Endothelial cell of umbilical vein (primary cell): ENCODE data around the gene NEK8. TPM values are rescaled to one million over a fixed set of nuclear protein-coding genes. Genes with fewer than 3 reads are reported as not detected.

Experiments used
- BruUV-seq: library from RNA; stranded (reverse); fragments of 400-500 nt; replicated peaks from 2 replicates; lab custom pipeline; 2021; lab: Mats Ljungman, UMichigan
- CTCF ChIA-PET: fragments of 300-600, 350-600 bp; sonication (Branson Sonifier 250); formaldehyde crosslinking; loops from one replicate; lab custom pipeline; 2021; ENCODE audit warnings: antibody characterized with exemption, inconsistent platforms; lab: Charles Lee
- POLR2A ChIA-PET: fragments of 300-600, 350-600 bp; sonication (Branson Sonifier 250); formaldehyde crosslinking; loops from one replicate; lab custom pipeline; 2021; ENCODE audit warnings: antibody characterized with exemption, inconsistent platforms; lab: Charles Lee
- DNase-seq: peaks from one replicate; pipeline ENCODE4 v3.0.0-alpha.2; 2011; ENCODE audit warnings: low read depth, low spot score
- FAIRE-seq: peaks from 2 replicates; lab custom pipeline; 2011; peaks lifted over from hg19 to GRCh38; lab: Jason Lieb, UNC
- H2AFZ ChIP-seq: 2 replicates; pipeline ENCODE4 v1.6.0; 2012; ENCODE audit warnings: low read depth, low read length, control low read depth, inconsistent platforms
- H3K27ac ChIP-seq: 2 replicates; pipeline ENCODE4 v1.5.1; 2011; ENCODE audit warnings: low read depth, mild to moderate bottlenecking, control low read depth, low read length, moderate library complexity; ENCODE audit not compliant: insufficient read depth
- H3K27me3 ChIP-seq, 2 experiments: 2 replicates each; pipeline versions ENCODE4 v1.6.0 to v1.6.1; 2011; ENCODE audit warnings: low read length in 2 of 2, mixed read lengths in 1 of 2; ENCODE audit not compliant: control insufficient read depth in 2 of 2, insufficient read depth in 2 of 2
- H3K36me3 ChIP-seq, 2 experiments: 2 replicates in 1 of 2; 3 replicates in 1 of 2; pipeline ENCODE4 v1.5.1; 2011; ENCODE audit warnings: low read length in 2 of 2, mild to moderate bottlenecking in 1 of 2, moderate library complexity in 1 of 2; ENCODE audit not compliant: control insufficient read depth in 2 of 2, insufficient read depth in 2 of 2; ENCODE audit errors: extremely low read depth in 1 of 2
- H3K4me1 ChIP-seq: 3 replicates; pipeline ENCODE4 v1.5.1; 2011; ENCODE audit warnings: mild to moderate bottlenecking, low read length; ENCODE audit not compliant: control insufficient read depth, insufficient read depth; ENCODE audit errors: extremely low read depth
- H3K4me2 ChIP-seq: 2 replicates; pipeline ENCODE4 v1.6.1; 2011; ENCODE audit warnings: low read length, control low read depth, mixed read lengths; ENCODE audit not compliant: insufficient read depth
- H3K4me3 ChIP-seq, 3 experiments: fragments of 200-600 bp in 1 of 3; sonication (generic), shearing (Covaris generic) in 1 of 3; replicated peaks in 1 of 3; 2 replicates each; pipeline ENCODE4 v1.5.1; 2011 to 2016; ENCODE audit warnings: control low read depth in 3 of 3, low read length in 3 of 3, mild to moderate bottlenecking in 2 of 3, inconsistent platforms in 1 of 3, low read depth in 1 of 3, moderate library complexity in 1 of 3; ENCODE audit not compliant: insufficient read depth in 1 of 3
- H3K79me2 ChIP-seq: 2 replicates; pipeline ENCODE4 v1.6.0; 2012; ENCODE audit warnings: low read length, inconsistent platforms; ENCODE audit not compliant: control insufficient read depth, insufficient read depth
- H3K9ac ChIP-seq: replicated peaks from 2 replicates; pipeline ENCODE3; 2011; ENCODE audit warnings: low read length, control low read depth; ENCODE audit not compliant: insufficient read depth; ENCODE audit errors: extremely low read depth
- H3K9me1 ChIP-seq: replicated peaks from 3 replicates; pipeline ENCODE4 v1.6.0; 2011; ENCODE audit warnings: mild to moderate bottlenecking, low read length; ENCODE audit not compliant: control insufficient read depth, insufficient read depth; ENCODE audit errors: extremely low read depth
- H3K9me3 ChIP-seq: replicated peaks from 2 replicates; pipeline ENCODE4 v1.5.1; 2012; ENCODE audit warnings: low read length, inconsistent platforms; ENCODE audit not compliant: control insufficient read depth, insufficient read depth
- H4K20me1 ChIP-seq: replicated peaks from 2 replicates; pipeline ENCODE3; 2011; ENCODE audit warnings: mild to moderate bottlenecking, low read length; ENCODE audit not compliant: control insufficient read depth, insufficient read depth; ENCODE audit errors: extremely low read depth
- FOS ChIP-seq: IDR thresholded peaks from 2 replicates; pipeline ENCODE4 v1.6.1; 2011; ENCODE audit warnings: mild to moderate bottlenecking, low read length, moderate library complexity, borderline replicate concordance; ENCODE audit not compliant: insufficient read depth
- JUN ChIP-seq: IDR thresholded peaks from 2 replicates; pipeline ENCODE4 v1.6.1; 2011; ENCODE audit warnings: borderline replicate concordance, low read depth; ENCODE audit not compliant: insufficient read length, insufficient read depth
- POLR2A ChIP-seq: IDR thresholded peaks from 2 replicates; pipeline ENCODE4 v1.6.1; 2012; ENCODE audit warnings: low read depth, mild to moderate bottlenecking, control low read depth, low read length
- POLR2AphosphoS5 ChIP-seq: IDR thresholded peaks from 2 replicates; pipeline ENCODE4 v1.6.1; 2012; ENCODE audit warnings: low read depth, mild to moderate bottlenecking, control low read depth, low read length, moderate library complexity; ENCODE audit not compliant: insufficient read depth
- dilution Hi-C: fragments of 300-500 bp; cut with MboI; formaldehyde crosslinking; loops from one replicate; pipeline ENCODE4 v1.15.0; 2019; ENCODE audit warnings: low sequenced_read_pairs; ENCODE audit not compliant: extremely low pct_ligation_motif_present
- intact Hi-C: fragments of 100-400 bp; cut with micrococcal nuclease; formaldehyde crosslinking; loops from one replicate; pipeline ENCODE4 v1.10.0; 2022
- polyA plus RNA-seq, 4 experiments: library from polyadenylated mRNA; depleted of rRNA in 3 of 4; stranded (reverse) in 3 of 4; unstranded in 1 of 4; fragments of >200 nt; gene quantifications; 2 replicates each; pipeline versions ENCODE4 v1.2.1 to v1.2.3, GENCODE V29; 2011 to 2012; ENCODE audit warnings: missing spikeins in 1 of 4
- total RNA-seq: library from RNA; stranded (reverse); gene quantifications from 2 replicates; pipeline ENCODE4 v1.2.3, GENCODE V29; 2021
- TF ChIP-seq, protein P1 (sequence below), 2 donors: IDR thresholded peaks; 1 replicate in 1 of 2; 2 replicates in 1 of 2; pipeline ENCODE4 v1.5.1; 2011; ENCODE audit warnings: low read length in 2 of 2, mild to moderate bottlenecking in 2 of 2, moderate library complexity in 2 of 2, control low read depth in 1 of 2, inconsistent platforms in 1 of 2, low read depth in 1 of 2; ENCODE audit not compliant: insufficient read depth in 1 of 2; ENCODE audit errors: extremely low read depth in 1 of 2

NEK8 gene
- total and polyA plus RNA-seq, 2 donors (not counting 3 experiments of a cell fraction or from before 2014, with no cell fraction given), result 3.1 to 3.2 TPM

DNA sequence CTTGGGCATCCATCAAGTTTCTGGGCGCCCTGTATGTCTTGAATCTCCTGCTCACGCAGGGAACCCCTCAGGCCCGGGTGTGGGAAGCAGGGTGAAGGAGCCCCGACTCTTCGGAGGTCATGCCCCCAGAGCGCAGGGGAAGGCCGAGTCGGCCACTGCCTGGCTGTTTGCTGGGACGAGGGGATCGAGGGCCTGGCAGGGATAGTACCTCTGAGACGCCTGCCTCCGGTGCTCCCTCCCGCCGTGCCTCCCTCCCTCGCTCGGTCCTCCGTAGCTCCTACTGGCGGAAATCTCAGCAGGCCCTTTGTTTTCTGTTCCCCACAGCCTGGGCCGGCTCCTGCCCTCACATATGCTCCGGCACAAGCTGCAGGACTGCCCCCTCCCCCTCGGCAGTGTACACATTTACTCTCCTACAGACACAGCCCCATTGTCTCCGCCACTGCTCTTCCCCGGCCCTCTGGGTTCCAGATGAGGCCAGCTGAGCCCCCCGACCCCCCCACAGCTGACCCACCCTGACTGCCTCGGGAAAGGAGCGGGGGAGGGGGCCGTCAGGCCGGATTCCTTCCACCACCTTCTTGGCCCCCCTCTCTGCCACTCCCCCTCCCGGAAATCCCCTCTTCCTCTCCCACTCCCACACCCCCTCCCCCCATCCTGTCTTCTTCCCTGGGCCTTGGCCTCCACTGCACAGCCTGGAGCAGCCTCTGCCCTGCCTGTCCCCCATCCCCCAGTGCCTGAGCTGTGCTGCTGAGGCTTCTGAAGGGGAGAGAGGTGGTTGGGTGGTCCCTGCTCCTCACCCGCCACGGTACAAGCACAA is 16.6 kb downstream of the NEK8 start:
- ChIA-PET CTCF (interaction anchor here (2.0 to 16.6 kb wide), 3 partner anchors 16 to 208 kb away, joined by 9 to 602 read pairs (median 15); partner anchors contain the start of genes NEK8 and TLCD1), POLR2A (interaction anchor here (0.6 to 6.3 kb wide), 5 partner anchors 16 to 101 kb away, joined by 3 to 45 read pairs (median 7); partner anchors contain the start of genes NEK8, RPL23A and TLCD1)
- Histone ChIP-seq H3K79me2 (peaks cover 31% of the 10 kb centered on the region), H3K27ac (peak overlapping the region; percentile 86), H4K20me1 (no peaks in the 10 kb centered on the region), H3K27me3 (no peaks in the 10 kb centered on the region), H3K9me1 (no peaks in the 10 kb centered on the region), H2AFZ (peak overlapping the region; percentile 1), H3K4me2 (peak overlapping the region; percentile 84), H3K36me3 (peaks cover 4 to 20% of the 10 kb centered on the region in 2 experiments), H3K9ac (peak overlapping the region; percentile 91), H3K4me1 (peaks cover 28% of the 10 kb centered on the region), H3K9me3 (no peaks in the 10 kb centered on the region), H3K4me3 (peak overlapping the region; percentile 77 to 94 (median 86))
- dilution Hi-C loops (no loop called here), intact Hi-C loops (no loop called here)
- no TSS peak for BruUV-seq
- peak; percentile 90 for FAIRE-seq
- peak; percentile 72 for DNase-seq
- TF ChIP-seq POLR2A (peak; percentile 64), POLR2AphosphoS5 (peak; percentile 42), JUN (no peak), FOS (no peak)
- TF ChIP-seq, protein P1, sequence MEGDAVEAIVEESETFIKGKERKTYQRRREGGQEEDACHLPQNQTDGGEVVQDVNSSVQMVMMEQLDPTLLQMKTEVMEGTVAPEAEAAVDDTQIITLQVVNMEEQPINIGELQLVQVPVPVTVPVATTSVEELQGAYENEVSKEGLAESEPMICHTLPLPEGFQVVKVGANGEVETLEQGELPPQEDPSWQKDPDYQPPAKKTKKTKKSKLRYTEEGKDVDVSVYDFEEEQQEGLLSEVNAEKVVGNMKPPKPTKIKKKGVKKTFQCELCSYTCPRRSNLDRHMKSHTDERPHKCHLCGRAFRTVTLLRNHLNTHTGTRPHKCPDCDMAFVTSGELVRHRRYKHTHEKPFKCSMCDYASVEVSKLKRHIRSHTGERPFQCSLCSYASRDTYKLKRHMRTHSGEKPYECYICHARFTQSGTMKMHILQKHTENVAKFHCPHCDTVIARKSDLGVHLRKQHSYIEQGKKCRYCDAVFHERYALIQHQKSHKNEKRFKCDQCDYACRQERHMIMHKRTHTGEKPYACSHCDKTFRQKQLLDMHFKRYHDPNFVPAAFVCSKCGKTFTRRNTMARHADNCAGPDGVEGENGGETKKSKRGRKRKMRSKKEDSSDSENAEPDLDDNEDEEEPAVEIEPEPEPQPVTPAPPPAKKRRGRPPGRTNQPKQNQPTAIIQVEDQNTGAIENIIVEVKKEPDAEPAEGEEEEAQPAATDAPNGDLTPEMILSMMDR (IDR thresholded peaks at IDR 0.05; ENCODE audit: extremely low read depth in 1 of 2, insufficient read depth in 1 of 2, low read depth in 1 of 2, low read length in 2 of 2), result no peak
